ENCODE data around the gene ADAMTS12. TPM values are rescaled to one million over a fixed set of nuclear protein-coding genes. Genes with fewer than 3 reads are reported as not detected.

The ADAMTS12 gene
- polyA plus RNA-seq, 4 donors: 0.37 to 2.8 (median 0.54) TPM; not detected in 1

- Histone ChIP-seq H3K27ac (ENCODE audit: low read depth in 1 of 3, low read length in 2 of 3) (no peak overlapping the region), H3K9me3 (ENCODE audit: control insufficient read depth in 2 of 2, insufficient read depth in 1 of 2, low read depth in 1 of 2, low read length in 1 of 2) (peaks cover 0 to under 1% of the 10 kb centered on the region in 2 donors), H3K4me3 (ENCODE audit: low read depth in 1 of 3, low read length in 3 of 3) (no peak overlapping the region), H3K4me1 (ENCODE audit: control insufficient read depth in 3 of 3, insufficient read depth in 2 of 3, low read depth in 1 of 3, low read length in 2 of 3) (no peaks in the 10 kb centered on the region), H3K27me3 (ENCODE audit: control insufficient read depth in 3 of 3, insufficient read depth in 3 of 3, low read length in 3 of 3) (no peaks in the 10 kb centered on the region), H3K36me3 (ENCODE audit: control insufficient read depth in 3 of 3, insufficient read depth in 2 of 3, low read depth in 1 of 3, low read length in 3 of 3) (no peaks in the 10 kb centered on the region)
- WGBS, 3 donors: 30 to 69% (median 54%) methylated on average over 1 of the region's 1 CpG
- no peak for FAIRE-seq
- DNase-seq: no peak
These were observed 397.3 kb downstream of the ADAMTS12 start for GRCh38 chr5:33494466-33494865.

- H3K4me3 ChIP-seq (ENCODE audit: low read depth in 1 of 3, low read length in 3 of 3): no peak overlapping the region
- FAIRE-seq: no peak
- H3K9me3 ChIP-seq (ENCODE audit: control insufficient read depth in 2 of 2, insufficient read depth in 1 of 2, low read depth in 1 of 2, low read length in 1 of 2): peaks cover 0 to 7% of the 10 kb centered on the region in 2 donors
- no peak for DNase-seq
- no peaks in the 10 kb centered on the region for H3K27me3 ChIP-seq (ENCODE audit: control insufficient read depth in 3 of 3, insufficient read depth in 3 of 3, low read length in 3 of 3)
- no peak overlapping the region for H3K27ac ChIP-seq (ENCODE audit: low read depth in 1 of 3, low read length in 2 of 3)
- no peaks in the 10 kb centered on the region for H3K4me1 ChIP-seq (ENCODE audit: control insufficient read depth in 3 of 3, insufficient read depth in 2 of 3, low read depth in 1 of 3, low read length in 2 of 3)
- H3K36me3 ChIP-seq (ENCODE audit: control insufficient read depth in 3 of 3, insufficient read depth in 2 of 3, low read depth in 1 of 3, low read length in 3 of 3): no peaks in the 10 kb centered on the region
These were observed 399.8 kb downstream of the ADAMTS12 start for GRCh38 chr5:33491941-33492340.

- 81 to 90% (median 82%) methylated on average over 1 of the region's 1 CpG for WGBS, 3 donors
- no peak for FAIRE-seq
- no peaks in the 10 kb centered on the region for H3K27me3 ChIP-seq (ENCODE audit: control insufficient read depth in 3 of 3, insufficient read depth in 3 of 3, low read length in 3 of 3)
These were observed 401.6 kb downstream of the ADAMTS12 start for GRCh38 chr5:33490071-33490665.

GRCh38 chr5:33489481-33490067, 402.2 kb downstream of the ADAMTS12 start:
- no peaks in the 10 kb centered on the region for H3K36me3 ChIP-seq (ENCODE audit: control insufficient read depth in 3 of 3, insufficient read depth in 2 of 3, low read depth in 1 of 3, low read length in 3 of 3)
- no peaks in the 10 kb centered on the region for H3K4me1 ChIP-seq (ENCODE audit: control insufficient read depth in 3 of 3, insufficient read depth in 2 of 3, low read depth in 1 of 3, low read length in 2 of 3)
- no peak overlapping the region for H3K4me3 ChIP-seq (ENCODE audit: low read depth in 1 of 3, low read length in 3 of 3)
- DNase-seq (no peak), FAIRE-seq (no peak)
- WGBS, 3 donors: 62 to 88% (median 71%) methylated on average over 6 of the region's 6 CpGs
- no peak overlapping the region for H3K27ac ChIP-seq (ENCODE audit: low read depth in 1 of 3, low read length in 2 of 3)
- peaks cover 0 to 7% of the 10 kb centered on the region in 2 donors for H3K9me3 ChIP-seq (ENCODE audit: control insufficient read depth in 2 of 2, insufficient read depth in 1 of 2, low read depth in 1 of 2, low read length in 1 of 2)
- no peaks in the 10 kb centered on the region for H3K27me3 ChIP-seq (ENCODE audit: control insufficient read depth in 3 of 3, insufficient read depth in 3 of 3, low read length in 3 of 3)

More at GRCh38 chr5:33490071-33490665, 401.6 kb downstream of the ADAMTS12 start:
- Histone ChIP-seq H3K27ac (ENCODE audit: low read depth in 1 of 3, low read length in 2 of 3) (no peak overlapping the region), H3K4me1 (ENCODE audit: control insufficient read depth in 3 of 3, insufficient read depth in 2 of 3, low read depth in 1 of 3, low read length in 2 of 3) (no peaks in the 10 kb centered on the region), H3K4me3 (ENCODE audit: low read depth in 1 of 3, low read length in 3 of 3) (no peak overlapping the region), H3K36me3 (ENCODE audit: control insufficient read depth in 3 of 3, insufficient read depth in 2 of 3, low read depth in 1 of 3, low read length in 3 of 3) (no peaks in the 10 kb centered on the region), H3K9me3 (ENCODE audit: control insufficient read depth in 2 of 2, insufficient read depth in 1 of 2, low read depth in 1 of 2, low read length in 1 of 2) (peaks cover 0 to 7% of the 10 kb centered on the region in 2 donors)
- no peak for DNase-seq

- DNase-seq (no peak), FAIRE-seq (no peak)
- Histone ChIP-seq H3K4me3 (ENCODE audit: low read depth in 1 of 3, low read length in 3 of 3) (no peak overlapping the region), H3K27ac (ENCODE audit: low read depth in 1 of 3, low read length in 2 of 3) (no peak overlapping the region), H3K9me3 (ENCODE audit: control insufficient read depth in 2 of 2, insufficient read depth in 1 of 2, low read depth in 1 of 2, low read length in 1 of 2) (peaks cover 0 to 7% of the 10 kb centered on the region in 2 donors), H3K27me3 (ENCODE audit: control insufficient read depth in 3 of 3, insufficient read depth in 3 of 3, low read length in 3 of 3) (no peaks in the 10 kb centered on the region), H3K36me3 (ENCODE audit: control insufficient read depth in 3 of 3, insufficient read depth in 2 of 3, low read depth in 1 of 3, low read length in 3 of 3) (no peaks in the 10 kb centered on the region), H3K4me1 (ENCODE audit: control insufficient read depth in 3 of 3, insufficient read depth in 2 of 3, low read depth in 1 of 3, low read length in 2 of 3) (no peaks in the 10 kb centered on the region)
- WGBS, 3 donors: 93 to 95% (median 95%) methylated on average over 19 of the region's 19 CpGs
These were observed 403.0 kb downstream of the ADAMTS12 start for GRCh38 chr5:33488558-33489355.

GRCh38 chr5:33487236-33487635, 404.6 kb downstream of the ADAMTS12 start:
- Histone ChIP-seq H3K27me3 (ENCODE audit: control insufficient read depth in 3 of 3, insufficient read depth in 3 of 3, low read length in 3 of 3) (no peaks in the 10 kb centered on the region), H3K9me3 (ENCODE audit: control insufficient read depth in 2 of 2, insufficient read depth in 1 of 2, low read depth in 1 of 2, low read length in 1 of 2) (peaks cover 0 to 7% of the 10 kb centered on the region in 2 donors), H3K27ac (ENCODE audit: low read depth in 1 of 3, low read length in 2 of 3) (no peak overlapping the region), H3K4me3 (ENCODE audit: low read depth in 1 of 3, low read length in 3 of 3) (no peak overlapping the region), H3K4me1 (ENCODE audit: control insufficient read depth in 3 of 3, insufficient read depth in 2 of 3, low read depth in 1 of 3, low read length in 2 of 3) (no peaks in the 10 kb centered on the region), H3K36me3 (ENCODE audit: control insufficient read depth in 3 of 3, insufficient read depth in 2 of 3, low read depth in 1 of 3, low read length in 3 of 3) (no peaks in the 10 kb centered on the region)
- FAIRE-seq (no peak), DNase-seq (no peak)
- WGBS, 3 donors: 63 to 75% (median 75%) methylated on average over 3 of the region's 3 CpGs

- Histone ChIP-seq H3K4me3 (ENCODE audit: low read depth in 1 of 3, low read length in 3 of 3) (no peak overlapping the region), H3K9me3 (ENCODE audit: control insufficient read depth in 2 of 2, insufficient read depth in 1 of 2, low read depth in 1 of 2, low read length in 1 of 2) (no peaks in the 10 kb centered on the region), H3K27me3 (ENCODE audit: control insufficient read depth in 3 of 3, insufficient read depth in 3 of 3, low read length in 3 of 3) (no peaks in the 10 kb centered on the region), H3K36me3 (ENCODE audit: control insufficient read depth in 3 of 3, insufficient read depth in 2 of 3, low read depth in 1 of 3, low read length in 3 of 3) (peaks cover 0 to 3% (median 0%) of the 10 kb centered on the region in 3 donors), H3K27ac (ENCODE audit: low read depth in 1 of 3, low read length in 2 of 3) (no peak overlapping the region), H3K4me1 (ENCODE audit: control insufficient read depth in 3 of 3, insufficient read depth in 2 of 3, low read depth in 1 of 3, low read length in 2 of 3) (no peaks in the 10 kb centered on the region)
- FAIRE-seq: no peak
- DNase-seq: no peak
- 88 to 98% (median 97%) methylated on average over 7 of the region's 7 CpGs for WGBS, 3 donors
These were observed 409.5 kb downstream of the ADAMTS12 start for GRCh38 chr5:33482335-33482734.

- Histone ChIP-seq H3K27me3 (ENCODE audit: control insufficient read depth in 3 of 3, insufficient read depth in 3 of 3, low read length in 3 of 3) (no peaks in the 10 kb centered on the region), H3K9me3 (ENCODE audit: control insufficient read depth in 2 of 2, insufficient read depth in 1 of 2, low read depth in 1 of 2, low read length in 1 of 2) (no peaks in the 10 kb centered on the region), H3K27ac (ENCODE audit: low read depth in 1 of 3, low read length in 2 of 3) (no peak overlapping the region), H3K4me1 (ENCODE audit: control insufficient read depth in 3 of 3, insufficient read depth in 2 of 3, low read depth in 1 of 3, low read length in 2 of 3) (no peaks in the 10 kb centered on the region), H3K36me3 (ENCODE audit: control insufficient read depth in 3 of 3, insufficient read depth in 2 of 3, low read depth in 1 of 3, low read length in 3 of 3) (peaks cover 0 to 9% (median 3%) of the 10 kb centered on the region in 3 donors), H3K4me3 (ENCODE audit: low read depth in 1 of 3, low read length in 3 of 3) (no peak overlapping the region)
- WGBS, 3 donors: 85 to 100% (median 86%) methylated on average over 2 of the region's 2 CpGs
- FAIRE-seq: no peak
- no peak for DNase-seq
These were observed 410.9 kb downstream of the ADAMTS12 start for GRCh38 chr5:33480876-33481275.
